HCT116 (cell line): Measurements from ENCODE around the gene KCNQ4.

Source experiments
- REST ChIP-seq: IDR thresholded peaks from 2 replicates; pipeline ENCODE4 v1.6.1; 2012; ENCODE audit warnings: low read depth
- ZNF274 ChIP-seq: fragments of 200-500 bp; sonication (Bioruptor generic); IDR thresholded peaks from 2 replicates; pipeline ENCODE4 v1.6.1; 2014; ENCODE audit warnings: mild to moderate bottlenecking, low read depth, low read length, inconsistent platforms

GRCh38 chr1:40887652-40888051 lies 104.1 kb downstream of the KCNQ4 start:
- no peak for TF ChIP-seq REST
- no peak for TF ChIP-seq ZNF274
